Gastrocnemius medialis (tissue), 4 donors: ENCODE data around the gene ABCC4. TPM values are rescaled to one million over a fixed set of nuclear protein-coding genes. Genes with fewer than 3 reads are reported as not detected.
A peak's percentile ranks its signal among the peaks of the same experiment; 100 is the strongest.

Experiments
- ATAC-seq, 2 donors: fragments of 150-250 bp; one replicate each; pipeline ENCODE4 v1.9.1; 2016
- DNase-seq, 2 donors: peaks; one replicate each; pipeline ENCODE4 v3.0.0-alpha.2; 2019
- H3K27ac ChIP-seq, 4 donors: fragments of 200-600 bp; sonication (generic); 1 replicate in 1 of 4; 2 replicates in 3 of 4; pipeline ENCODE4 v1.5.1; 2016 to 2018; ENCODE audit warnings: mild to moderate bottlenecking in 2 of 4, moderate library complexity in 1 of 4
- H3K27me3 ChIP-seq, 3 donors: fragments of 200-600 bp; sonication (generic) in 2 of 3; 1 replicate in 1 of 3; 2 replicates in 2 of 3; pipeline versions ENCODE4 v1.5.1 to v1.6.0; 2016 to 2019; ENCODE audit warnings: mild to moderate bottlenecking in 1 of 3, moderate library complexity in 1 of 3
- H3K36me3 ChIP-seq, 2 donors: fragments of 200-600 bp; sonication (generic) in 1 of 2; one replicate each; pipeline ENCODE4 v1.5.1; 2017 to 2018
- H3K4me1 ChIP-seq, 2 donors: fragments of 200-600 bp; sonication (generic) in 1 of 2; one replicate each; pipeline ENCODE4 v1.5.1; 2016 to 2017; ENCODE audit warnings: mild to moderate bottlenecking in 2 of 2
- H3K4me3 ChIP-seq, 4 donors: fragments of 200-600 bp; sonication (generic) in 3 of 4; 1 replicate in 1 of 4; 2 replicates in 3 of 4; pipeline ENCODE4 v1.5.1; 2016 to 2019; ENCODE audit warnings: mild to moderate bottlenecking in 2 of 4
- H3K9me3 ChIP-seq, 3 donors: fragments of 200-600 bp; sonication (generic) in 2 of 3; 1 replicate in 1 of 3; 2 replicates in 2 of 3; pipeline ENCODE4 v1.5.1; 2016 to 2019
- CTCF ChIP-seq, 5 experiments: fragments of 450-650 bp in 3 of 5; fragments of 200-600 bp in 2 of 5; sonication (generic) in 2 of 5; IDR thresholded peaks in 4 of 5; conservative IDR thresholded peaks in 1 of 5; 1 replicate in 4 of 5; 2 replicates in 1 of 5; pipeline ENCODE4 v1.5.1; 2016 to 2019; ENCODE audit warnings: antibody characterized with exemption in 5 of 5, mild to moderate bottlenecking in 3 of 5, moderate library complexity in 3 of 5
- POLR2A ChIP-seq, 2 donors: fragments of 450-650 bp; IDR thresholded peaks; one replicate each; pipeline ENCODE4 v1.6.1; 2017; ENCODE audit warnings: antibody characterized with exemption in 2 of 2, mild to moderate bottlenecking in 2 of 2, moderate library complexity in 2 of 2
- in situ Hi-C, 4 donors: fragments of 200-750 bp; cut with MboI; loops; one replicate each; pipeline versions ENCODE4 v1.15.0 to v1.8.0; 2017; ENCODE audit warnings: low sequenced_read_pairs in 4 of 4
- intact Hi-C: fragments of 100-400 bp; cut with DNase I; formaldehyde crosslinking; loops from one replicate; pipeline ENCODE4 v1.15.1; 2023; ENCODE audit warnings: low total_unique reads
- total RNA-seq, 4 donors: library from RNA; depleted of rRNA; stranded (reverse); fragments of >200 nt; gene quantifications; one replicate each; pipeline versions ENCODE4 v1.1.0 to v1.2.3, GENCODE V29; 2016

The ABCC4 gene
- total RNA-seq, 4 donors from 2014 or later = 5.4 to 16.2 (median 11.9) TPM

- no peaks in the 10 kb centered on the region for H3K36me3 ChIP-seq
- TF ChIP-seq POLR2A (IDR thresholded peaks at IDR 0.05) = no peak
- TF ChIP-seq CTCF (IDR thresholded peaks at IDR 0.05 in 4 of 5, conservative IDR thresholded peaks at IDR 0.05 in 1 of 5) = no peak
- in situ Hi-C loops = no loop called here
- H3K27me3 ChIP-seq = no peaks in the 10 kb centered on the region
- H3K9me3 ChIP-seq = no peaks in the 10 kb centered on the region
- DNase-seq = peak; percentile 64 to 72
- peaks cover 19 to 21% of the 10 kb centered on the region in 2 donors for H3K4me1 ChIP-seq
- intact Hi-C loops = no loop called here
- no peak overlapping the region for H3K4me3 ChIP-seq
- ATAC-seq = peak; percentile 85 to 87
- H3K27ac ChIP-seq = peak overlapping the region; percentile 24 to 84 (median 60)
These were observed 242.6 kb downstream of the ABCC4 start for GRCh38 chr13:95058680-95059079.

- TF ChIP-seq CTCF (IDR thresholded peaks at IDR 0.05 in 4 of 5, conservative IDR thresholded peaks at IDR 0.05 in 1 of 5) (no peak), POLR2A (IDR thresholded peaks at IDR 0.05) (no peak)
- no peaks in the 10 kb centered on the region for H3K27me3 ChIP-seq
- no peak overlapping the region for H3K4me3 ChIP-seq
- intact Hi-C loops (no loop called here), in situ Hi-C loops (no loop called here)
- no peak overlapping the region for H3K27ac ChIP-seq
- H3K36me3 ChIP-seq = no peaks in the 10 kb centered on the region
- H3K4me1 ChIP-seq = peaks cover 19 to 21% of the 10 kb centered on the region in 2 donors
- DNase-seq (no peak), ATAC-seq (no peak)
- no peaks in the 10 kb centered on the region for H3K9me3 ChIP-seq
These were observed 245.0 kb downstream of the ABCC4 start for GRCh38 chr13:95056266-95056665.

- H3K27ac ChIP-seq = no peak overlapping the region
- H3K4me3 ChIP-seq = no peak overlapping the region
- in situ Hi-C loops = no loop called here
- TF ChIP-seq POLR2A (IDR thresholded peaks at IDR 0.05) (no peak), CTCF (IDR thresholded peaks at IDR 0.05 in 4 of 5, conservative IDR thresholded peaks at IDR 0.05 in 1 of 5) (no peak)
- no peaks in the 10 kb centered on the region for H3K4me1 ChIP-seq
- intact Hi-C loops = no loop called here
- DNase-seq (no peak), ATAC-seq (no peak)
- no peaks in the 10 kb centered on the region for H3K36me3 ChIP-seq
- no peaks in the 10 kb centered on the region for H3K9me3 ChIP-seq
- no peaks in the 10 kb centered on the region for H3K27me3 ChIP-seq
These were observed 250.2 kb downstream of the ABCC4 start for GRCh38 chr13:95050800-95051615.

- Histone ChIP-seq H3K9me3 (no peaks in the 10 kb centered on the region), H3K4me3 (no peak overlapping the region), H3K36me3 (no peaks in the 10 kb centered on the region), H3K4me1 (no peaks in the 10 kb centered on the region), H3K27ac (no peak overlapping the region), H3K27me3 (no peaks in the 10 kb centered on the region)
- intact Hi-C loops (no loop called here), in situ Hi-C loops (no loop called here)
- no peak for TF ChIP-seq CTCF (IDR thresholded peaks at IDR 0.05 in 4 of 5, conservative IDR thresholded peaks at IDR 0.05 in 1 of 5)
- TF ChIP-seq POLR2A (IDR thresholded peaks at IDR 0.05) = no peak
- DNase-seq = no peak
- no peak for ATAC-seq
These were observed 251.5 kb downstream of the ABCC4 start for GRCh38 chr13:95049772-95050171.
